Measurements from ENCODE around the gene ATP6AP1.

ATP6AP1 gene

DNA sequence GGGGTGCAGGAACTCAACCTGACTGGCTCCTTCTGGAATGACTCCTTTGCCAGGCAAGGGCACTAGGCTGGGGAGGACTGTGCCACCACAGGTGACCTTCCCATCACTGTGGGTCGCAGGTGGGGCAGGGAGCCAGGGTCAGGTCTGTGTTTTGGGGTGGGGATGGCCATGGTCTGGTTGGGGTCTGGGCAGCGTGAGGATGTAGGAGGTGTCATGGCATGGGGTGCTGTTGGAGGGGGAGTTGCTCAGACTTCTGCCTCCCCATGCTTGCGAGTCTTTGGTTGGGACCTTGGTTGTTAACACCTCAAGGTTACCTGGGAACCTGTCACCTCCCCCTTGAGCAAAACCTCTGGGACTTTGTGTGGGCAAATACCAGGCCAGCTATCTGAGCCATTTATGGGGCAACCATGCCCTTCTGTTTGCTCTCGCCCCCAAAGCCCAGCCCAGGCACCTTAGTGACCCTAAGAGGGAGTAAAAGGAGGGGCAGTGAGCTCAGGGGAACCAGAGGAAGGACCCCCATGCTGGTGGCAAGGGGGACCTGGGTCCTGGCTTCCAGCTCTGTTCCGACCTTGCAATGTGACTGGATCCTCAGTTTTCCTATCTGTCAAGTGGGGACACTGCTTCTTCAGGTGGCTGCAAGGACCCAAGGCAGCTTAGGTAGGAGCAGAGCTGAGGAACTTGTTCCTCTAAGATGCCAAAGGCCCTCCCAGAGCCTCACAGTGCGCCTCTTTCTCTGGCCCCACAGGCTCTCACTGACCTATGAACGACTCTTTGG, 6.1 kb downstream of the ATP6AP1 start:
- Mint-ChIP-seq H3K36me3 (peaks cover 43% of the 10 kb centered on the region), H3K4me1 (peaks cover 34% of the 10 kb centered on the region), H3K9me3 (no peaks in the 10 kb centered on the region), H3K4me3 (no peak overlapping the region), H3K27ac (no peak overlapping the region)
- no peak for ATAC-seq
- no peak for DNase-seq (ENCODE audit: low spot score in 2 of 2)

DNA sequence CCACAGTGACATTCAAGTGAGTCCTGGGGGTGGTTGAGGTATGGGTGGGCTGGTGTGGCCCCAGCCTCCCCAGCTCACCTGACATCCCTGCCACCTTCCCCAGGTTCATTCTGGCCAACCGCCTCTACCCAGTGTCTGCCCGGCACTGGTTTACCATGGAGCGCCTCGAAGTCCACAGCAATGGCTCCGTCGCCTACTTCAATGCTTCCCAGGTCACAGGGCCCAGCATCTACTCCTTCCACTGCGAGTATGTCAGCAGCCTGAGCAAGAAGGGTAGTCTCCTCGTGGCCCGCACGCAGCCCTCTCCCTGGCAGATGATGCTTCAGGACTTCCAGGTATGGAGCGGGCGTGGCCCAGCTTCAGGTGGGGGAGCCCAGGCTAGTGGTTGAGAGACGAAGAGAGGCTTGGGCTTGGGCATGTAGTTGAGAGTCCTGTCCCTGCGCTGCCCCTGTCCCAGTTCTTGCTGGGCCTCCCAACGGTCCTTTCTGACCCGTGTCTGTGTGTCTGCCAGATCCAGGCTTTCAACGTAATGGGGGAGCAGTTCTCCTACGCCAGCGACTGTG, 6.8 kb downstream of the ATP6AP1 start:
- no peak for DNase-seq (ENCODE audit: low spot score in 2 of 2)
- H3K27ac Mint-ChIP-seq: peak overlapping the region; percentile 93
- no peaks in the 10 kb centered on the region for H3K9me3 Mint-ChIP-seq
- H3K4me1 Mint-ChIP-seq: peaks cover 38% of the 10 kb centered on the region
- H3K36me3 Mint-ChIP-seq: peaks cover 44% of the 10 kb centered on the region
- H3K4me3 Mint-ChIP-seq: no peak overlapping the region
- no peak for ATAC-seq

DNA sequence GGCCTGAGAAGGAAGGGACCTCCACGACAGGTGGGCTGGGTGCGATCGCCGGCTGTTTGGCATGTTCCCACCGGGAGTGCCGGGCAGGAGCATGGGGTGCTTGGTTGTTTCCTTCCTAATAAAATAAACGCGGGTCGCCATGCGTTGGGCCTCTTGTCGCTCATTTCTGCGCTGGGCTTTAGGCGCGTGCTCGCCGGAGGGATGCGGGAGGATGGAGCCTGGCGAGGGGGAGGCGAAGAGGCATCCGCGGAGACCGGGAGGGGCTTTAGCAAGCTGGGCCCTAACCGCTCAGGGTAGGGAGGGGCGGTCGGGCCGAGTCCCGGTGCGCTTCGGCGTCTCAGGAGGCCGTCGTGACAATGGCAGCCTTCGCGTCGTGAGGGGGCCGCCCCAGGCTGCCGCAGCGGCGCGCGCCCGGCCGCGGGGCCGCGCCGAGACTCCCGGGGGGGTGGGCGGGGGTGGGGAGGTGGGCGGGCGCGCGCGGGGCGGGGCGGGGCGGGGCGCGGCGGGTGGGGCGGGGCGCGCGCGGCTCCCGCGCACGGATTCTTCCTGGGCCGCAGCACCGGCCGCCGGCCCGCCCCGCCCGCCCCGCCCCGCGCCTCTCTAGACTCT, 8.0 kb downstream of the ATP6AP1 start:
- ATAC-seq: peak; percentile 78
- peaks cover 56% of the 10 kb centered on the region for H3K36me3 Mint-ChIP-seq

DNA sequence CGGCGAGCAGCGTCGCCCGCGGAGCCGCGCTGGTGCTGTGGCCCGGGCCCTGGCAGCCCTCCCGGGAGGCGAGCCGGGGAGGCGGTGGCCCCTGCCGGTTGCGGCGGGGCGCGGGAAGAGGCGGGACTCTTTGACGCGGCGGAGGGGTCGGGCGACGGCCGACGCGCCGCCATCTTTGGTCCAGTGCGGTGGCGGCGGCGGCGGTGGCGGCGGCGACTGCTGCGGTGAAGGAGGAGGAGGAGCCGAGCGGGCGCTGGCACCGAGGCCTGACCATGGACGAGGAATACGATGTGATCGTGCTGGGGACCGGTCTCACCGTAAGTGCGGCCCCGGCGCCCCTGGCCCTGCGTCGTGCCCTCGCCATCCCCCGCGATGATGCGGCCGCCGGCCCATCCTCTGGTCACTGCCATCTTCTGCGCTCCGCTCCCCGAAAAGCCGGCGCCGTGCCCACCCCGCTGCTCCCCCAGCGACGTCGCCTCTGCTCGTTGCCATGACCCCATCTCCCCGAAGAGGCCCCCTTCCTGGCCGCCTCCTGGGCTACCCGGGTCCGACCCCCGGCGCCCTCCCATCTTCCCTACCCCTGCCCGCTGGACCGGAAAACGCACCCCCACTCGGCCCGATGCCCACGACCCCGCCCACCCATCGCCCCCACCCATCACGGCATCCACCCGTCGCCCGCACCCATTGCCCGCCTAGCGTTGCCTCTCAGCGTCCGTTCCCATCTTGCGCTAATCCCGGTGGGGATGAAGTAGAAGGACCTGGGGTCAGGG, 8.7 kb downstream of the ATP6AP1 start, which contains the start of gene GDI1:
TSS of gene GDI1 (plus strand) at position 172 of the 770 bp plus-strand sequence. CDS start at position 273, 101 bp downstream.
- Mint-ChIP-seq H3K9me3 (no peaks in the 10 kb centered on the region), H3K4me3 (peak within 1 kb of the TSS; percentile 82), H3K36me3 (peaks cover 63% of the 10 kb centered on the region), H3K27ac (peak within 1 kb of the TSS; percentile 93), H3K4me1 (peaks cover 37% of the 10 kb centered on the region)
- peak; percentile 49 to 70 for DNase-seq (ENCODE audit: low spot score in 2 of 2)
- ATAC-seq: peak; percentile 65

More for the DNA sequence above, 8.0 kb downstream of the ATP6AP1 start:
- Mint-ChIP-seq H3K4me1 (peaks cover 35% of the 10 kb centered on the region), H3K4me3 (peak overlapping the region; percentile 82), H3K9me3 (no peaks in the 10 kb centered on the region), H3K27ac (peak overlapping the region; percentile 93)
- peak; percentile 20 to 62 for DNase-seq (ENCODE audit: low spot score in 2 of 2)

DNA sequence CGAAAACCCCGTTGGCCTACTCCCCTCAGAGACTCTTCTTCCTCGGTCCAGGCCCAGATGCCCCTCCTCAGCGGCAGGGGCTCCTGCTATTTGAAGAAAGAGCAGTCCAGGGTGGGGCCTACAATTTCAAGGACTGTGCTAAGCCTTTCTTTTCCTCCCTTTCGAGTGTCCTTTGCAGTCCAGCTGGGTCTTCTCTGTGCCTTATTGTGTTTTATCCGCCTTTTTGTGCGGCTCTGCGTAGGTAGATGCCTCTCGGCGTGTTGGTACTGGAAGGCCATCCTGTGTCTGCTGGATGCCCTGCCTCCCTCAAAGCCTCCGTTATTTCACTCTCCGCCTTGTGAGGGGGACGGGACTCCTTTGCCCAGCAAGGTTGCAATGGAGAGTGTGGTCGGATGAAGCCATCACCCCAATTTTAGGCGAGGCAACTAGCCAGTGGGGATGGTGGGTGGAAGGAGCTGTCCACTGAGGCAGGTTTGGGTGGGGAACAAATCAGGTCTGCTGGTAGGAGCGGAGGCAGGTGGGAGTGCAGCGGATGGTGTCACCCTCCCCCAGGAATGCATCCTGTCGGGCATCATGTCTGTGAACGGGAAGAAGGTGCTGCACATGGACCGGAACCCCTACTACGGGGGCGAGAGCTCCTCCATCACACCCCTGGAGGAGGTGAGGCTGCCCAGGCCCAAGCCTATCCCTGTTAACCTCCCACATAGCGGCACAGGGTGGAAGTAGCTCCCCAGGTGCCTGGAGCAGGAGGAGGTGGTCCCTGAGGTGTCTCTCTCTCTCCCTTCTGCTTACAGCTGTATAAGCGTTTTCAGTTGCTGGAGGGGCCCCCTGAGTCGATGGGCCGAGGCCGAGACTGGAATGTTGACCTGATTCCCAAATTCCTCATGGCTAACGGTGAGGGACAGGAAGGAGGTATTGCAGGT, 9.8 kb downstream of the ATP6AP1 start:
- peaks cover 71% of the 10 kb centered on the region for H3K36me3 Mint-ChIP-seq
- no peaks in the 10 kb centered on the region for H3K9me3 Mint-ChIP-seq
- peak overlapping the region; percentile 82 for H3K4me3 Mint-ChIP-seq
- H3K4me1 Mint-ChIP-seq: peaks cover 39% of the 10 kb centered on the region
- H3K27ac Mint-ChIP-seq: peak overlapping the region; percentile 84
- no peak for ATAC-seq
- no peak for DNase-seq (ENCODE audit: low spot score in 2 of 2)

DNA sequence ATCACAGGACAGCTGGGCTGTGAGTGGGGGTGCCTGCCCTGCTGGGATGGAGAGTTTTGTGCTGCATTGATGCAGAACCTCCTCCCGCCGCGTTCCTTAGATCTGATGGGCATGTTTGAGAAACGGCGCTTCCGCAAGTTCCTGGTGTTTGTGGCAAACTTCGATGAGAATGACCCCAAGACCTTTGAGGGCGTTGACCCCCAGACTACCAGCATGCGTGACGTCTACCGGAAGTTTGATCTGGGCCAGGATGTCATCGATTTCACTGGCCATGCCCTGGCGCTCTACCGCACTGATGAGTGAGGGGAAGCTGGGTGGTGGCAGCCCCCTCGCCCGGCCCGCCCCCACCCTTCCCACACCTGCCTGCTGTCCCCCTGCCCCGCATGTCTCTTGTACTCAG, 11.4 kb downstream of the ATP6AP1 start:
- ATAC-seq (no peak), DNase-seq (ENCODE audit: low spot score in 2 of 2) (no peak)
- Mint-ChIP-seq H3K27ac (no peak overlapping the region), H3K36me3 (peaks cover 73% of the 10 kb centered on the region), H3K4me3 (no peak overlapping the region), H3K9me3 (no peaks in the 10 kb centered on the region), H3K4me1 (peaks cover 44% of the 10 kb centered on the region)

DNA sequence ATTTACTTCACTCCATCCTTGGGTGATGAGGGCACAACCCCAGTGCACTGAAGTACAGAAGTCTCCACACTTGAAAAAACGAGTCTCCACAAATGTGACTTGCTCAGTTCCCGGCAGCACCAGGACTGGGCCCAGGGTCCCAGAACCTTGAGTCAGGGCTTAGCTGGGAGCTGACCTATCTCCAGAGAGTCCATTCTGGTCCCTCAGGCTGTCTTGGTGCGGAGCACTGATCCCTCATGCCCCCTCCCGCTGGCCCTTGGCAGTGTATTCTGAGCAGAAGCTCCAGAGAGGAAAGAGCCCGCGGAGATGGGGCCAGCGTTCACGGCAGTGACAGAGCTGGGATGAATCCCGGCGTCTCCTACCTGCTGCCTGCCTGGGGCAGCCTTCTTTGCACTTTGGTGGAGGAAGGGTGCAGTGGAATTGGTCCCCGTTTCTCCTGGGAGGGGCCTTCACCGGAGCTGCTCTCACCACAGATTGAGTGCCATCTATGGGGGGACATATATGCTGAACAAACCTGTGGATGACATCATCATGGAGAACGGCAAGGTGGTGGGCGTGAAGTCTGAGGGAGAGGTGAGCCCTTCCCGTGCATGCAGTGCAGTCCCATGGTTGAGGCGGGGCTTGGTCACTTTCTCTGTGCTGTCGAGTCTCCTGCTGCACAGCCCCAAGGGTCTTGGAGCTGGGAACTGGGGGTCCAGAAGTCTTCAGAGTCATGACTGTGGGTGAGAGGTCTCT, 12.3 kb downstream of the ATP6AP1 start:
- DNase-seq (ENCODE audit: low spot score in 2 of 2): no peak
- H3K9me3 Mint-ChIP-seq: no peaks in the 10 kb centered on the region
- no peak overlapping the region for H3K27ac Mint-ChIP-seq
- no peak overlapping the region for H3K4me3 Mint-ChIP-seq
- no peak for ATAC-seq
- peaks cover 44% of the 10 kb centered on the region for H3K4me1 Mint-ChIP-seq
- H3K36me3 Mint-ChIP-seq: peaks cover 69% of the 10 kb centered on the region

DNA sequence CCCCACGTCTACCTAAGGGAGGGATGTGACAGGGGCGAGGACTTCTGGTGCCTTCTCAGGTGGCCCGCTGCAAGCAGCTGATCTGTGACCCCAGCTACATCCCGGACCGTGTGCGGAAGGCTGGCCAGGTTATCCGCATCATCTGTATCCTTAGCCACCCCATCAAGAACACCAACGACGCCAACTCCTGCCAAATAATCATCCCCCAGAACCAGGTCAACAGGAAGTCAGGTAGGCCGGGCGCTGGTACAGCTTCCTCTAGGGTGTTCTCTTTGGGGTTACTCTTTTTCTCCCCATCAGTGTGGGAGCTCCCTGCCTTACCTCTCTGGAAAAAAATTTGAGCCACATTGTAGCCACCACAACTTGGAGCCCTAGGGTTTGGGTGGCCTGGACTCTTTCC, 13.1 kb downstream of the ATP6AP1 start:
- Mint-ChIP-seq H3K36me3 (peaks cover 64% of the 10 kb centered on the region), H3K4me3 (no peak overlapping the region), H3K9me3 (no peaks in the 10 kb centered on the region), H3K4me1 (peaks cover 43% of the 10 kb centered on the region), H3K27ac (no peak overlapping the region)
- ATAC-seq: no peak
- DNase-seq (ENCODE audit: low spot score in 2 of 2): no peak

DNA sequence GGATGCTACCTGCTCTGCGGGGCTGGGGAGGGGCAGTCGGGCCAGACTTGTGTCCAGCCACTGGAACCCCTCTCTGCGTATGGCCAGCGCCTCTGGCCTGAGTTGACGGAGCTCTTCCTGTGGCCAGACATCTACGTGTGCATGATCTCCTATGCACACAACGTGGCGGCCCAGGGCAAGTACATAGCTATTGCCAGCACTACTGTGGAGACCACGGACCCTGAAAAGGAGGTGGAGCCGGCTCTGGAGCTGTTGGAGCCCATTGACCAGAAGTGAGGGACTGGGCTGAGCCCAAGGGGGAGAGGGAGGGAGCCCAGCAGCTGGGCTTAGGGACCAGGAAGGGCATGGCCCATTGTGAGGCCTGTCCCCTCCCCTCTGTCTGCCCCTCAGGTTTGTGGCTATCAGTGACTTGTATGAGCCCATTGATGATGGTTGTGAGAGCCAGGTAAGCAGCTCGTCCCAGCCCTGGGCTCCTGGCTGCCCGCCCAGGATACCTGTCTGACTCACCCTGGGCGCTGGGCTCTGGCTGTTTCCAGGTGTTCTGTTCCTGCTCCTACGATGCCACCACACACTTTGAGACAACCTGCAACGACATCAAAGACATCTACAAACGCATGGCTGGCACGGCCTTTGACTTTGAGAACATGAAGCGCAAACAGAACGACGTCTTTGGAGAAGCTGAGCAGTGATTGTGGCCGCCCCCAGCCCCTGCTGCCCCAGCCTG, 13.7 kb downstream of the ATP6AP1 start:
- Mint-ChIP-seq H3K4me3 (no peak overlapping the region), H3K27ac (no peak overlapping the region), H3K4me1 (peaks cover 48% of the 10 kb centered on the region), H3K36me3 (peaks cover 68% of the 10 kb centered on the region), H3K9me3 (no peaks in the 10 kb centered on the region)
- no peak for DNase-seq (ENCODE audit: low spot score in 2 of 2)
- ATAC-seq: no peak

DNA sequence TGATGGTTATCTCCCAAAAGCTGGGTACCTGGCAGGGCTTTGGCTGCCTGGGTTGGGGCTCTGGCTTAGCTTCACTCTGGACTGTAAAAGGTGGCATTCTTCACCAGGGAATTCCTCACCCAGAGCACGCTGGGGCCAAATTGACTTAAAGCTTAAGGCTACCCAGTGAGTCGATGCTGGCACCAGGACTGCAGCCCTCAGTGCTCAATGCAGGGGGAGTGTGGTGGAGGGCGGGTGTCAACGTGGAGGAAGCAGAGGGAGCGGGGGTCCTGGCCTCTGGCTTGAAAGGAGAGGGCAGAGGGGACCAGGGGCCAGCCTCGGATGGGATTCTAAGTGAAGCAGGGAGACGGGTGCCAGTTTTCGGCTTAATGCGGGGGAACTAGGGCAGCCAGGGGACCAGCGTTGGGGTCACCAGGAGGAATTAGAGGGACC, 15.0 kb downstream of the ATP6AP1 start:
- Mint-ChIP-seq H3K4me1 (peaks cover 43% of the 10 kb centered on the region), H3K27ac (peak overlapping the region; percentile 61), H3K9me3 (no peaks in the 10 kb centered on the region), H3K4me3 (peak overlapping the region; percentile 70), H3K36me3 (peaks cover 68% of the 10 kb centered on the region)
- ATAC-seq: peak; percentile 17
- peak in 1 of 2 donors; percentile 52 for DNase-seq (ENCODE audit: low spot score in 2 of 2)

DNA sequence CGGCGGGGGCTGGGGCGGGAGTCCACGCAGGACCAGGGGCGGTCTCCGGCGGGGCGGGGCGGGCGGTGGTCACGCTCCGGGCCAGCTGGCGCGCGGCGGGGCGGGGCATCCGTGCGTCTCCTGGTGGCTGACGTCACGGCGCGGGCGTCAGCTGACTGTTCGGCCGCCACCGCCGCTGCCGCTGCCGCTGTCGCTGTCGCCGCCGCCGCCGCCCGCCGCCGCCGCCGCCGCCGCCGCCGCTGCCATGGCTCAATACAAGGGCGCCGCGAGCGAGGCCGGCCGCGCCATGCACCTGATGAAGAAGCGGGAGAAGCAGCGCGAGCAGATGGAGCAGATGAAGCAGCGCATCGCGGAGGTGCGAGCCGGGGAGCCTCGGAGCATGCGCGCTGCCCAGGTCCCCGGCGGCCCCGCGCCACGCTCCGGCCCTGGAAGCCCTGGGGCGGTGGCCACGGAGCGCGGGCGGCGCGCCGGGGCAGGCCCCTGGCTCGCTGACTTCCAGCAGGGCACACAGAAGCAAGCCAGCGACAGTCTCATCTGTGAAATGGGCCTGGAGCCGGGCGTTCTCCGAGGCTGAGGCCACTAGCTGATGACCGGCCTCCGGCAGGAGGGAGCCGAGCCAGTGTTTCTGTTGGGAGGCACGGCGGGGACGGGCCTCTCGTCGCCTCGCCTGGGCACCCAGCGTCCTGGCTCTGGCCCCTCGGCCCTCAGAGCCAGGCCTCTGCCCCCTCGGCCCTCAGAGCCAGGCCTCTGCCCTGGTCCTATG, 15.7 kb downstream of the ATP6AP1 start, which contains the start of gene FAM50A:
TSS of gene FAM50A (plus strand) at position 150 of the 763 bp plus-strand sequence. CDS start at position 245, 95 bp downstream.
- Mint-ChIP-seq H3K9me3 (no peaks in the 10 kb centered on the region), H3K36me3 (peaks cover 64% of the 10 kb centered on the region), H3K4me3 (peak within 1 kb of the TSS; percentile 70), H3K27ac (peak within 1 kb of the TSS; percentile 61), H3K4me1 (peaks cover 39% of the 10 kb centered on the region)
- DNase-seq (ENCODE audit: low spot score in 2 of 2) (peak; percentile 57 to 80), ATAC-seq (peak; percentile 91)

DNA sequence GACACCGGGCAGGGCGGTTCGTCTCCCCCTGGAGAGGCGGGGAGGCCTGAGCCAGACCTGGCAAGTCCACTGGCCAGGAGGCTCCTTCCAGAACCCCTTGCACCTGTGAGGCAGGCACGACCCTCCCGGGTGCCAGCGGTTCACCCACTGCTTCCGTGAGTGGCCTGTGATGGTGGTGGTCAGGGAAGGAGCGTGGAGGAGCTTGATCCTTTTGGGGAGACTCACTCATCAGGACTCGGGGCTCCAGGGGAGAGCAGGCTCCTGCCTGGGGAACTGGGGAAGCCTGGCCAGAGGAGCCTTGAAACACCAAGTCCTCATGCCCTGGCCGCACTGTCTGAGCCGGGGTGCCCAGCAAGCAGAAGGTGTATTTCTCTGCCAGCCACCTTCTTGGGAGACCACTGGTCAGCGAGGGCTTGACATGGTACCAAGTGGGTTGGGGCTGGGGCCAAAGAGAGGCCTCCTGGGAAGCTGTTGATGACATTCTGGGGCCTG, 16.3 kb downstream of the ATP6AP1 start:
- no peak for DNase-seq (ENCODE audit: low spot score in 2 of 2)

More for the DNA sequence above, 16.3 kb downstream of the ATP6AP1 start:
- Mint-ChIP-seq H3K27ac (no peak overlapping the region), H3K4me3 (peak overlapping the region; percentile 70), H3K4me1 (peaks cover 37% of the 10 kb centered on the region), H3K9me3 (no peaks in the 10 kb centered on the region), H3K36me3 (peaks cover 66% of the 10 kb centered on the region)
- ATAC-seq: no peak
